SK-N-SH treated with all-trans-retinoic acid at 6 μM for 48 hours (cell line): Measurements from ENCODE around the gene BNC2.

Experiments
- ARNTL ChIP-seq: fragments of 450-650 bp; formaldehyde crosslinking; IDR thresholded peaks from 2 replicates; pipeline ENCODE4 v1.5.0; 2020; ENCODE audit warnings: low read depth, mild to moderate bottlenecking, moderate library complexity, borderline replicate concordance
- BACH2 ChIP-seq: fragments of 250-450 bp; sonication (Bioruptor Pico); IDR thresholded peaks from 2 replicates; pipeline ENCODE4 v1.9.0; 2021; ENCODE audit warnings: mild to moderate bottlenecking, borderline replicate concordance
- CREB5 ChIP-seq: fragments of 250-450 bp; sonication (Bioruptor Pico); IDR thresholded peaks from 2 replicates; pipeline ENCODE4 v1.5.1; 2020; ENCODE audit warnings: low read depth, mild to moderate bottlenecking, moderate library complexity
- ESRRG ChIP-seq: fragments of 250-450 bp; sonication (Bioruptor Pico); IDR thresholded peaks from 2 replicates; pipeline ENCODE4 v1.6.1; 2021; ENCODE audit warnings: mild to moderate bottlenecking
- GLIS3 ChIP-seq: fragments of 250-450 bp; sonication (Bioruptor Pico); IDR thresholded peaks from 2 replicates; pipeline ENCODE4 v1.5.0; 2020; ENCODE audit warnings: mild to moderate bottlenecking, moderate library complexity
- ISL1 ChIP-seq: fragments of 250-450 bp; sonication (Bioruptor Pico); IDR thresholded peaks from 2 replicates; pipeline ENCODE4 v2.1.2; 2022; ENCODE audit warnings: mild to moderate bottlenecking, moderate library complexity
- PATZ1 ChIP-seq: fragments of 250-450 bp; sonication (Bioruptor Pico); IDR thresholded peaks from 2 replicates; pipeline ENCODE4 v1.8.0; 2020; ENCODE audit warnings: mild to moderate bottlenecking, moderate library complexity, borderline replicate concordance
- PPARA ChIP-seq: fragments of 250-450 bp; sonication (Bioruptor Pico); IDR thresholded peaks from 2 replicates; pipeline ENCODE4 v1.5.0; 2020; ENCODE audit warnings: mild to moderate bottlenecking, borderline replicate concordance
- SNAI2 ChIP-seq: fragments of 250-450 bp; sonication (Bioruptor Pico); IDR thresholded peaks from 2 replicates; pipeline ENCODE4 v1.5.0; 2020; ENCODE audit warnings: mild to moderate bottlenecking, moderate library complexity
- ZC3H10 ChIP-seq: fragments of 250-450 bp; sonication (Bioruptor Pico); IDR thresholded peaks from 2 replicates; pipeline ENCODE4 v1.5.1; 2021; ENCODE audit warnings: mild to moderate bottlenecking, moderate library complexity
- ZFP3 ChIP-seq: fragments of 250-450 bp; sonication (Bioruptor Pico); IDR thresholded peaks from 2 replicates; pipeline ENCODE4 v1.5.0; 2020; ENCODE audit warnings: mild to moderate bottlenecking, moderate library complexity
- ZNF8 ChIP-seq: fragments of 450-650 bp; formaldehyde crosslinking; IDR thresholded peaks from 2 replicates; pipeline ENCODE4 v1.5.0; 2020; ENCODE audit warnings: mild to moderate bottlenecking, moderate library complexity

- TF ChIP-seq ZC3H10 (CRISPR knock-in tag) (no peak), PATZ1 (no peak), ESRRG (CRISPR knock-in tag) (no peak), ARNTL (no peak), CREB5 (CRISPR knock-in tag) (no peak), ZFP3 (peak; percentile 54; the same call in 1 of the 2 replicates), PPARA (no peak), GLIS3 (no peak), ISL1 (CRISPR knock-in tag) (no peak), SNAI2 (no peak), BACH2 (CRISPR knock-in tag) (no peak), ZNF8 (CRISPR knock-in tag) (no peak)
Measured at GRCh38 chr9:16726718-16727451, 143.6 kb downstream of the BNC2 start.
